ENCODE results near the gene MGA. TPM values are rescaled to one million over a fixed set of nuclear protein-coding genes. Genes with fewer than 3 reads are reported as not detected.

The MGA gene
- polyA plus RNA-seq, 1 donor from 2014 or later = 17.8 TPM

DNA sequence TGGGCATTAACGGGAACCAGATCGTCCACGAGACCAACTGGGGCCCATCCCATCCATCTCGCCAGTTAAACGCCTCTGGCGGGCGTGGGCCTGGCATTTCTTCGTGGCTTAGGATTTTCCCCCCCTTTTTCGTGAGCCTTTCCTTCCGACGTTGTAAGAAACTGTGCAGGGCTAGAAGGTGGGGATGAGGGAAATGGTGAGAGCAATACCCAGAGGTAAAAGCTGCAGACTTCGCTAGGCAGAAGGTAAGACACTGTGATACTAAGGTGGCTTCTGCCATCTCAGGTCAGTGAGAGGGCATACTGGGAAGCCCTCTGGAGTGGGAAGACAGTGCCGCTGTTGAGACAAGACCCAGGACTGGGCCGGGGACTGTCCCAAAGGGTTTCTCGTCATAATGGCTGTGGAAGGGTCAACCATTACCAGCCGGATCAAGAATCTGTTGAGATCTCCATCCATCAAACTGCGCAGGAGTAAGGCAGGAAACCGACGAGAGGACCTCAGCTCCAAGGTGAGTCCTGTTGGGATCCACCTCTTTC is 114.7 kb downstream of the MGA start:
- Mint-ChIP-seq H3K9me3 (no peaks in the 10 kb centered on the region), H3K27ac (peak overlapping the region in 2 of 3 donors; percentile 95 to 96), H3K36me3 (peaks cover 2% of the 10 kb centered on the region), H3K4me1 (peaks cover 29 to 45% (median 30%) of the 10 kb centered on the region in 3 donors), H3K4me3 (peak overlapping the region; percentile 89 to 98 (median 98)), H3K27me3 (no peaks in the 10 kb centered on the region)

- Mint-ChIP-seq H3K4me3 (peak overlapping the region; percentile 18 to 98 (median 93)), H3K27ac (peak overlapping the region in 1 of 3 donors; percentile 95)
Observed at GRCh38 chr15:41775651-41776050, 115.4 kb downstream of the MGA start.

GRCh38 chr15:41777421-41777973 is 117.3 kb downstream of the MGA start:
- no peaks in the 10 kb centered on the region for H3K27me3 Mint-ChIP-seq
- no peaks in the 10 kb centered on the region for H3K9me3 Mint-ChIP-seq
- peak overlapping the region in 1 of 4 donors; percentile 60 for H3K4me3 Mint-ChIP-seq
- peaks cover 4% of the 10 kb centered on the region for H3K36me3 Mint-ChIP-seq
- peaks cover 29 to 51% (median 32%) of the 10 kb centered on the region in 3 donors for H3K4me1 Mint-ChIP-seq
- peak overlapping the region in 1 of 3 donors; percentile 95 for H3K27ac Mint-ChIP-seq

More at GRCh38 chr15:41775651-41776050, 115.4 kb downstream of the MGA start:
- Mint-ChIP-seq H3K9me3 (no peaks in the 10 kb centered on the region), H3K27me3 (no peaks in the 10 kb centered on the region), H3K36me3 (peaks cover 4% of the 10 kb centered on the region), H3K4me1 (peaks cover 30 to 47% (median 30%) of the 10 kb centered on the region in 3 donors)

- H3K27me3 Mint-ChIP-seq = no peaks in the 10 kb centered on the region
- no peaks in the 10 kb centered on the region for H3K9me3 Mint-ChIP-seq
- H3K36me3 Mint-ChIP-seq = peaks cover 4% of the 10 kb centered on the region
- H3K4me3 Mint-ChIP-seq = peak overlapping the region in 1 of 4 donors; percentile 60
- peaks cover 31 to 51% (median 34%) of the 10 kb centered on the region in 3 donors for H3K4me1 Mint-ChIP-seq
- peak overlapping the region in 1 of 3 donors; percentile 18 for H3K27ac Mint-ChIP-seq
Observed at GRCh38 chr15:41778521-41778920, 118.3 kb downstream of the MGA start.

DNA sequence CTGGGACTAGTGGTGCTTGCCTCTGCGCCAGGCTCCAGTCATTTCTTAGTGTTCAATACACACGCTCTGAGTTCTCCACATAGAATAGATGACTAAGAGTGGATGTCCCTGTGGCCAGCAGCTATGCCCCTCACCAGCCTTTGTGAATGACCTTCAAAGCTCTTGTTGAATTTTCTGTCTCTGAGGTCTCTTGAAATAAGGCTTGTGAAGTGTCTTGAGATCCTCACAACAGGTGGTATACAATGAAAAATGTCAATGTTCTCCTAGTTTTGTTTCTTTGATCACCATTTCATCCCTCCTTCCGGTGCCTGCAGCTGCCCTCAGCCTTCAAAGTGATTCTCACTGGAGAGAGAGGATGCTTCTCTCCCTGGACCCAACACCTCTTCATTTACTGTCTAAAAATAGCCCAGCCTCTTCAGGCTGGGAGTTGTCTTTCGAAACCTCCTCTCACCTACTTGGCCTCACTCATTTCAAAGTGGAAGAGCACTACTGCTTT is 119.5 kb downstream of the MGA start:
- H3K9me3 Mint-ChIP-seq = no peaks in the 10 kb centered on the region
- peaks cover 4% of the 10 kb centered on the region for H3K36me3 Mint-ChIP-seq
- H3K4me3 Mint-ChIP-seq = peak overlapping the region in 1 of 4 donors; percentile 10
- no peaks in the 10 kb centered on the region for H3K27me3 Mint-ChIP-seq
- peaks cover 24 to 50% (median 28%) of the 10 kb centered on the region in 3 donors for H3K4me1 Mint-ChIP-seq
- H3K27ac Mint-ChIP-seq = peak overlapping the region in 1 of 3 donors; percentile 19

DNA sequence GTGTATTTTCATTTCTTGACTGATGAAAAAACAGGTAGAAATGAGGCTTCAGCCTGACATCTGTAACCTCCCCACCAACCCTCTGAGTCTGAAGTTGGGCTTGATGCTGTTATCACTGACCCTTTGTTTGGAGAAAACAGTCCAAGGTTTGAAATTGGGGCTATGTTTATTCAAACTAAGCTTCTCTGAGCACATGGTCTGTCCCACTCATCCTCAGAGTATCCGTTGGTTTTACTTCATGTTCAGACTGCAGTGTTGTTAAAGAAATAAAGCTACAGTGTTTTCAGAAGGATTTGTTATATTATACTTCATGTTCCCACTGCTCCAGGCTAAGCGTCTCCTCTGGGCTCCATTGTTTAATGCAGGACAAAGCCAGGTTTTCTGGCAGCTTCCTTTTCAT is 120.1 kb downstream of the MGA start:
- Mint-ChIP-seq H3K36me3 (peaks cover 4% of the 10 kb centered on the region), H3K27me3 (no peaks in the 10 kb centered on the region), H3K4me3 (peak overlapping the region in 1 of 4 donors; percentile 10), H3K4me1 (peaks cover 22 to 46% (median 24%) of the 10 kb centered on the region in 3 donors), H3K9me3 (no peaks in the 10 kb centered on the region), H3K27ac (peak overlapping the region in 1 of 3 donors; percentile 19)

DNA sequence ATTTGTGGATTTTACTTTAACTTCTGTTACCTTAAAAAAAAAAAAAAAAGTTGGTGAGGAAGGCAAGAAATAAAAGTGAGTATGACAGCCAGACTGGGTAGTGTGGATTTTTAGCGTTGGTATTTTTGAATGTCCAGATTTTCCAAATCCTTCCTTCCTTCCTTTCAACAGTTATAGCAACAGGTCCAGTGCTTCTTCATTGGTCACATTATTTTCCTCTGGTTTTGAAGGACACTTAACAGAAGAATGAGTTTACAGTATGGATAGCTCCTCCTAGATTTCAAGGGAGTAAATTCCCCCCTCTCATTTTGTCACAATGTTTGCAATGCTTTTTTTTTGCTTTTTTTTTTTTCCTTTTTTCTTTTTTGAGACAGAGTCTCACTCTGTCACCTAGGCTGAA is 120.5 kb downstream of the MGA start:
- H3K4me3 Mint-ChIP-seq = peak overlapping the region in 2 of 4 donors; percentile 10 to 76
- no peaks in the 10 kb centered on the region for H3K27me3 Mint-ChIP-seq
- H3K36me3 Mint-ChIP-seq = peaks cover 4% of the 10 kb centered on the region
- H3K4me1 Mint-ChIP-seq = peaks cover 19 to 41% (median 24%) of the 10 kb centered on the region in 3 donors
- H3K27ac Mint-ChIP-seq = peak overlapping the region in 1 of 3 donors; percentile 85
- H3K9me3 Mint-ChIP-seq = no peaks in the 10 kb centered on the region

DNA sequence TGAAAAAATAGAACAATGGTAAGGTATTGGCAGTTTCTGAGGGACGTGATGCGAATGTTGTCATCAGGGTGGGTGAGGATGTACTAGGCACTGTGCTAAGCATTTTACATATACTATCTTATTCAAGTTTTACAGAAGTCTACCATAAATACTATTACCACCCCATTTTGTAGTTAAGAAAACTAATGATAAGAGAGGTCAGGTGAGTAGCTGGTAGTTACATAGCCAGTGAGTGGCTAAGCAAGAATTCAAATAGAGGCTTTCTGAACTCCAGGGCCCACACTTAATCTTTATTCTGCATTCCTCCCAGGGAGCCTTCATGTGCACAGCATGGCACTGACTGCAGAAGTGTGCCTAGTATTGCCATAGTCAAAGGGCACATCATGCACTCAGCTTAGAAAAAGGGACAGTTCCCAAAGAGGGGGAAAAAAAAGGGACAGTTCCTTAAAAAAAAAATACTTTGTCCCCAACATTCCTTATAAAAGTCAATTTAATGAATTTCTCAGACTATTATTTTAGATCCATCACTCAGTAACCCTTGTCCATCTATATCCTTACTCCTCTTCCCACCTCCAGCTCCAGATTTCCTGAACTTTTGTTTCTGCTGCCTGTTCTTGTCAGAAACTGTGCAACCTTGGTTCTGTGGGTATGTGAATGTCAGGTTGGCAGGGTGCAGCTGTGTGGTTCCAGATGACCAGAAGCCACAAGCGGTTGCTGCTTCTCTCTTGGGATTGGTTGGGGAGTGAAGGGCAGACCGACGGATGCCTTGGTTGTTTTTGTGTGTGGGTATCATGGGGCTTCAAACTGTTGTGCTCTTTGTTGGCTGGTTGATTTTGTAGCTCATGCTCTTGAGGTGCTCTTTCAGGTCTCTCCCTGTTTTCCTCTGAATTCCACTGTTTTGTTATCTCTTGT is 122.4 kb downstream of the MGA start:
- H3K27ac Mint-ChIP-seq = peak overlapping the region in 1 of 3 donors; percentile 73
- H3K9me3 Mint-ChIP-seq = no peaks in the 10 kb centered on the region
- no peaks in the 10 kb centered on the region for H3K27me3 Mint-ChIP-seq
- peaks cover 5% of the 10 kb centered on the region for H3K36me3 Mint-ChIP-seq
- peaks cover 17 to 29% (median 24%) of the 10 kb centered on the region in 3 donors for H3K4me1 Mint-ChIP-seq
- peak overlapping the region in 3 of 4 donors; percentile 11 to 87 (median 39) for H3K4me3 Mint-ChIP-seq

GRCh38 chr15:41783296-41783695 is 123.1 kb downstream of the MGA start:
- Mint-ChIP-seq H3K9me3 (no peaks in the 10 kb centered on the region), H3K27me3 (peaks cover 1% of the 10 kb centered on the region), H3K4me3 (peak overlapping the region in 3 of 4 donors; percentile 11 to 87 (median 39)), H3K4me1 (peaks cover 17 to 29% (median 22%) of the 10 kb centered on the region in 3 donors), H3K36me3 (peaks cover 5% of the 10 kb centered on the region), H3K27ac (no peak overlapping the region)

- H3K27ac Mint-ChIP-seq = no peak overlapping the region
- H3K27me3 Mint-ChIP-seq = peaks cover 2% of the 10 kb centered on the region
- H3K4me3 Mint-ChIP-seq = no peak overlapping the region
- H3K9me3 Mint-ChIP-seq = no peaks in the 10 kb centered on the region
- H3K36me3 Mint-ChIP-seq = peaks cover 5% of the 10 kb centered on the region
- peaks cover 12 to 18% (median 16%) of the 10 kb centered on the region in 3 donors for H3K4me1 Mint-ChIP-seq
Observed at GRCh38 chr15:41788262-41788661, 128.1 kb downstream of the MGA start.

DNA sequence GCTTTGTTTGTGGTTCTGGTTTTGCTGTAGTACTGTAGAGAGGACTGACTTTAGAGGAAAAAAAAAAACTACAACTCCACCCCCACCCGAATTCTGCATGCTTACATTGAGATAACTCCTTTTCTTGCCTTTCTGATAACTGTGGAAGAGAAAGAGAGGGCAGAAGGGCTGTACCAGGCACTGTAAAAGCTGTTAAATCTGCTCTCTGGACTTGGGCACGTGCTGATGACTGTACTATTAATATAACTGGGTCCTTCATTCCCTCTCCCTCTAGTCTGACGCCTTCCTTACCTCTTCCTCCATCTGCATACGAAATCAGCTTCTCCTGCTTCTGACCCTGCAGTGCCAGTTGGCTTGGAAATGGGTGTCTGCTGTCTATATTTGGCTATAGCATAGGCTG is 129.0 kb downstream of the MGA start:
- Mint-ChIP-seq H3K27ac (no peak overlapping the region), H3K4me3 (peak overlapping the region in 1 of 4 donors; percentile 41), H3K36me3 (peaks cover 5% of the 10 kb centered on the region), H3K4me1 (peaks cover 11 to 17% (median 11%) of the 10 kb centered on the region in 3 donors), H3K9me3 (no peaks in the 10 kb centered on the region), H3K27me3 (peaks cover 2% of the 10 kb centered on the region)

- no peaks in the 10 kb centered on the region for H3K9me3 Mint-ChIP-seq
- H3K4me3 Mint-ChIP-seq = peak overlapping the region in 1 of 4 donors; percentile 41
- H3K4me1 Mint-ChIP-seq = peaks cover 11 to 17% (median 14%) of the 10 kb centered on the region in 3 donors
- H3K36me3 Mint-ChIP-seq = peaks cover 5% of the 10 kb centered on the region
- peaks cover 2% of the 10 kb centered on the region for H3K27me3 Mint-ChIP-seq
- H3K27ac Mint-ChIP-seq = no peak overlapping the region
Observed at GRCh38 chr15:41789662-41790061, 129.5 kb downstream of the MGA start.

DNA sequence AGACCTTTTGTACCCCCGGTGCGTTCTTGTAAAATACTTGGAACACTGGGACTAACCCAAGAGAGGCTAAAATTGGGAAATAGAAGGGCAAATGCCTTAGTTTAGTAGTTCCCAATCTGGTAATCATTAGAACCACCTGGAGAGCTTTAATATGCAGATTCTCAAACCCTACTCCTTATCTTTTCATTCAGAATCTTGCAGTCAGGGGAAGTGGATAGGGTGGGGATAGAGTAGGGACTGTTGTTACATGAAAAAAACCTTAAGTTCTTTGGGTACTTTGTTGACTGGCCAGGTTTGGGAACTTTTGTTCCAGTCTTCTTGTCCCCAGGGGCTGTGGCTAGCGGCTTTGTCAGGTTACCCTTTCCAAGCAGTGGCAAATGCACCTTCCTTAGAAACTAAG is 130.0 kb downstream of the MGA start:
- no peak overlapping the region for H3K4me3 Mint-ChIP-seq
- no peak overlapping the region for H3K27ac Mint-ChIP-seq
- H3K4me1 Mint-ChIP-seq = peaks cover 12 to 18% (median 17%) of the 10 kb centered on the region in 3 donors

GRCh38 chr15:41790756-41791546 is 130.7 kb downstream of the MGA start:
- Mint-ChIP-seq H3K27me3 (peaks cover 2% of the 10 kb centered on the region), H3K27ac (peak overlapping the region in 1 of 3 donors; percentile 63), H3K4me3 (no peak overlapping the region), H3K36me3 (peaks cover 4% of the 10 kb centered on the region), H3K4me1 (peaks cover 14 to 22% (median 17%) of the 10 kb centered on the region in 3 donors), H3K9me3 (no peaks in the 10 kb centered on the region)

More for the DNA sequence above, 130.0 kb downstream of the MGA start:
- Mint-ChIP-seq H3K9me3 (no peaks in the 10 kb centered on the region), H3K36me3 (peaks cover 5% of the 10 kb centered on the region), H3K27me3 (peaks cover 2% of the 10 kb centered on the region)
